Measurements from ENCODE around the gene LRRC8D. TPM values are rescaled to one million over a fixed set of nuclear protein-coding genes. Genes with fewer than 3 reads are reported as not detected.

The LRRC8D gene
- total RNA-seq, 3 donors from 2014 or later = 9.2 to 22.8 (median 11.7) TPM

DNA sequence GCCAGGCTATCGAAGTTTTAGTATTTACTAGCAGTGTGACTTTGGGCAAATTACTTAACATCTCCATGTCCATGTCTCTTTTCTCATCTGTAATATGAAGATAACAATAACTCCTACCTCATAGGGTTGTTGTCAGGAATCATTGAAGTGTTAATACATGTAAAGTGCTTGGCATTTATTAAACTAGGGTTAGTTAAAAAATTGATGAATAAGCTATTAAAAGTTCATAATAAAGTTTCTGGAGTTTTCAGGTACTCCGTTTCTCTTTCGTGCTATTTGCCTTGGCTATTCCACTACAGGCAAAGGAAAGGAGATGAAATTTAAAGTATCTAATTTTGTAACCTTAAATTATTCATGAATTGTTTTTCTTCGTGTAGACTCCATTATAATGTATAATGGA lies 16.7 kb downstream of the LRRC8D start:
- TF ChIP-seq POLR2A (IDR thresholded peaks at IDR 0.05) (no peak), POLR2AphosphoS5 (IDR thresholded peaks at IDR 0.05) (no peak)
- TF ChIP-seq, protein P1, sequence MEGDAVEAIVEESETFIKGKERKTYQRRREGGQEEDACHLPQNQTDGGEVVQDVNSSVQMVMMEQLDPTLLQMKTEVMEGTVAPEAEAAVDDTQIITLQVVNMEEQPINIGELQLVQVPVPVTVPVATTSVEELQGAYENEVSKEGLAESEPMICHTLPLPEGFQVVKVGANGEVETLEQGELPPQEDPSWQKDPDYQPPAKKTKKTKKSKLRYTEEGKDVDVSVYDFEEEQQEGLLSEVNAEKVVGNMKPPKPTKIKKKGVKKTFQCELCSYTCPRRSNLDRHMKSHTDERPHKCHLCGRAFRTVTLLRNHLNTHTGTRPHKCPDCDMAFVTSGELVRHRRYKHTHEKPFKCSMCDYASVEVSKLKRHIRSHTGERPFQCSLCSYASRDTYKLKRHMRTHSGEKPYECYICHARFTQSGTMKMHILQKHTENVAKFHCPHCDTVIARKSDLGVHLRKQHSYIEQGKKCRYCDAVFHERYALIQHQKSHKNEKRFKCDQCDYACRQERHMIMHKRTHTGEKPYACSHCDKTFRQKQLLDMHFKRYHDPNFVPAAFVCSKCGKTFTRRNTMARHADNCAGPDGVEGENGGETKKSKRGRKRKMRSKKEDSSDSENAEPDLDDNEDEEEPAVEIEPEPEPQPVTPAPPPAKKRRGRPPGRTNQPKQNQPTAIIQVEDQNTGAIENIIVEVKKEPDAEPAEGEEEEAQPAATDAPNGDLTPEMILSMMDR (IDR thresholded peaks at IDR 0.05) = no peak
- DNase-seq (ENCODE audit: low spot score in 2 of 2) = no peak
- Histone ChIP-seq H3K36me3 (no peaks in the 10 kb centered on the region), H3K27me3 (no peaks in the 10 kb centered on the region), H3K9me3 (no peaks in the 10 kb centered on the region), H3K4me1 (peaks cover 0 to 29% of the 10 kb centered on the region in 2 donors), H3K27ac (no peak overlapping the region), H3K4me3 (no peak overlapping the region)
- intact Hi-C loops (cut with DNase I; ENCODE audit: low total_unique reads) = no loop called here

DNA sequence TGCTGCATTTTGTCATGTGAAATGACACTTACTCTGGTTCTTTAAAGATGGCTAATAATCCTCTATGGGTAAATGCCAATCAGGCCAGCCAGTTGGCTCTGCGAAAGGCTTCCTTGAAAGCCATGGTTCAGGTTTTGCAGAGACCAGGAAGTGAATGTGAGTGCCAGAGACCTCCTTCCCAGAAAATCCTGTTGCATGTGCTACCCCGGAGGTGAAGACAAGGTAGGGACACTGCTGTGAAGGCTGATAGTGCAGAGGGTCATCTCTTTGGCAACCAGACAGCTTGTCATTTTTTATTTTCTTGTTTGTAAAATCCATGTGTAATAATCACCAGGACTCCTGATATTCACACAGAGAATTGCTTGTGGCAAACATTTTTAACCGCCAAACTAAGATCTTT lies 18.7 kb downstream of the LRRC8D start:
- Histone ChIP-seq H3K27me3 (no peaks in the 10 kb centered on the region), H3K27ac (no peak overlapping the region), H3K4me1 (peaks cover 0 to 18% of the 10 kb centered on the region in 2 donors), H3K9me3 (no peaks in the 10 kb centered on the region), H3K4me3 (no peak overlapping the region), H3K36me3 (no peaks in the 10 kb centered on the region)
- no peak for TF ChIP-seq POLR2A (IDR thresholded peaks at IDR 0.05)
- intact Hi-C loops (cut with DNase I; ENCODE audit: low total_unique reads) = no loop called here
- DNase-seq (ENCODE audit: low spot score in 2 of 2) = no peak

DNA sequence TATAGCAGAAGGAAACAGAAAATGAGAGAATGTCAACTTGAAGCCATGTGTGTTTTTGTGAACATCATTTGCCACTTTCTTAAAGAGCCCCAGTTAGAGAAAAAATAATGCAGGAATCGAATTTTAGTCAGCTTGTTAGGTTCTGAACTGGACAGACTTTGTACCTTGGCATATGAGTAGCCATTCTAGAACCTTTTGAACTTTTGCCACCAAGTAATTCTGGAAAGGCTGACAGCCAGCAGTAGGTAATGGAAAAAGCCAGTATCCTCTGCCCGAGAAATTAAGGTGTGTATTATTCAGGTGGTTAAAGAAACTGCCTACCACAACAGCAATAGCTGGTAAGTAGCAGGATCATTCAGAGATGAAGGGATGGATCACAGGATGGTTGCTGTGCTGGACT lies 20.7 kb downstream of the LRRC8D start:
- Histone ChIP-seq H3K27me3 (no peaks in the 10 kb centered on the region), H3K36me3 (no peaks in the 10 kb centered on the region), H3K27ac (no peak overlapping the region), H3K4me1 (peaks cover 0 to 12% of the 10 kb centered on the region in 2 donors), H3K4me3 (no peak overlapping the region), H3K9me3 (no peaks in the 10 kb centered on the region)
- no peak for DNase-seq (ENCODE audit: low spot score in 2 of 2)
- intact Hi-C loops (cut with DNase I; ENCODE audit: low total_unique reads) = no loop called here
- TF ChIP-seq POLR2AphosphoS5 (IDR thresholded peaks at IDR 0.05) (no peak), POLR2A (IDR thresholded peaks at IDR 0.05) (no peak)
- TF ChIP-seq, protein P1 (IDR thresholded peaks at IDR 0.05) = no peak

DNA sequence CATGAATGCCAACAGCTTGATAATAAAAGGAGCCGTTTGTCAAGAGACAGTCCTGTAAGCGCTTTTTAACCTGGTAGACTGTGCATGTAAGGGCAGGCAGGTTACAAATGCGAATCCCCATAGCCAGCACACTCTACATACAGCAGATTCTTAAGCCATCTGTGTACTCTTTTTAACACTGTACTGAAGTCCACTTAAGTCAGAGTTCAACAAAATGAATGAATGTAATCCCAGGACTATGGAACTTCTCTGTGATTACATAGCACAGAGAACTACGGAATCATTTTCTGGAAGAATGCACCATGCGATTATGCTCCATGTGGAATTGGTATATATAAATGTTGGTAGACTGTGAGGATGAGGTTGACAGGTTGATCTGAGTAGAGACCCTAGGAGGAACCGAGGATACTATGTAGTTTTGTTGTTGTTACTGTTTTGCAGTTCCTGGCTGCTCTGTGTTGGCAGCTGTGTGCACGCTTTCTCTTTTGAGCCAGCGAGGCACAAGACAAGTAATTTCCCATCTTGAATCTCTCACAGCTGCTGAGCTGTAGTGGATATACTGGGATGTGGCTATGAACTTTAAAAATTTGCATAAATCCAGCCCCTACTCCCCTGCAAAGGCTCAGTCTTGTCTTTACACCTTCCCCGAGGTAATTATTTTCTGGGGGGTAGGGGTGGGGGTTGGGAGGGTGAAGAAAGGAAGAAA lies 21.9 kb downstream of the LRRC8D start:
- intact Hi-C loops (cut with DNase I; ENCODE audit: low total_unique reads) = no loop called here
- H3K4me3 ChIP-seq = peak overlapping the region; percentile 70 to 85 (median 85)
- DNase-seq (ENCODE audit: low spot score in 2 of 2) = no peak
- H3K4me1 ChIP-seq = peaks cover 0 to 5% of the 10 kb centered on the region in 2 donors
- peak overlapping the region; percentile 75 to 86 for H3K27ac ChIP-seq
- H3K9me3 ChIP-seq = no peaks in the 10 kb centered on the region
- H3K27me3 ChIP-seq = no peaks in the 10 kb centered on the region
- TF ChIP-seq POLR2AphosphoS5 (IDR thresholded peaks at IDR 0.05) (no peak), POLR2A (IDR thresholded peaks at IDR 0.05) (no peak)
- TF ChIP-seq, protein P1 (IDR thresholded peaks at IDR 0.05) = no peak
- no peaks in the 10 kb centered on the region for H3K36me3 ChIP-seq

DNA sequence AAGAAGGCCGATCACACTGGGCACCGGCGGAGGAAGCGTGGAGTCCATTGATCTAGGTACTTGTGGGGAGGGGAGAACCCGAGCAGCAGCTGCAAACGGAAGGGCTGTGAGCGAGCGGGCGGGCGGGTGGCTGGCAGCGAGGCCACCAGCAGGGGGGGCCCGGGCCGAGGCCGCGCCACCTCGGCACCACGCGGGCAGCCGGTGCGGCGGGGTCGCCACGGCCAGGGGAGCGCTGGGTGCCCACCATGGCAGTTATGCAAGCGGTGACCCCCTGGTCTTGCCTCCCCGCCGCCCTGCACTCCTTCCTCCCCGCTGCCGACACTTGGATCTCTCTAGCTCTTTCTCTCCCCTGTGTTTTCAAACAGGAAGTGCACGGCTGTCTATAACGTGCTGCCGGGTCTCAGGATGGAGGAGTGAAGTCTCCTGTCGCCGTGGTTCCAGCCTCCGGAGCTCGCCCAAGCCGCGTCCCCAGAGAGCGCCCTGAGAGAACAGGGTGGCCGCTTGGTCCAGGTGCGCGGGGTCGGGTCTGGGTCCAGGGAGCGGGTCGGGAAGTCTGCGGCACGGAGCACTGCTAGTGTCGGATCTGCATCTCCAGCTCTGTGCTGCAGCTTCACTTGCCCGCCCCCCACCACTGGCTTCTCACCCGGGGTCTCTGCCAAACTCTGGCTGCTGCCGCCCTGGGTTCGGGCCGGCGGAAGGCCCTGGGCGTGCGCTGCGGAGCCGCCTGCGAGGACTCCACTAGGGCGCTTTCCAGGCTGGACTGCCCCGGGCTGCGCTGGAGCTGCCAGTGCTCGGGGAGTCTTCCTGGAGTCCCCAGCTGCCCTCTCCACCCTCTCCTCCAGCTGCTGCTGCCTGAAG lies 22.7 kb downstream of the LRRC8D start:
- peak overlapping the region; percentile 75 to 86 for H3K27ac ChIP-seq
- no peaks in the 10 kb centered on the region for H3K27me3 ChIP-seq
- H3K4me3 ChIP-seq = peak overlapping the region; percentile 70 to 85 (median 85)
- H3K9me3 ChIP-seq = no peaks in the 10 kb centered on the region
- intact Hi-C loops (cut with DNase I; ENCODE audit: low total_unique reads) = no loop called here
- no peaks in the 10 kb centered on the region for H3K36me3 ChIP-seq
- peak; percentile 43 to 58 for DNase-seq (ENCODE audit: low spot score in 2 of 2)
- TF ChIP-seq, protein P1 (IDR thresholded peaks at IDR 0.05) = peak in 2 of 3 donors; percentile 28 to 74
- TF ChIP-seq POLR2A (IDR thresholded peaks at IDR 0.05) = no peak
- no peak for TF ChIP-seq POLR2AphosphoS5 (IDR thresholded peaks at IDR 0.05)
- peaks cover 0 to 5% of the 10 kb centered on the region in 2 donors for H3K4me1 ChIP-seq

Data from breast epithelium (tissue), 4 donors.